Measurements from ENCODE around the gene G0S2. TPM values are rescaled to one million over a fixed set of nuclear protein-coding genes. Genes with fewer than 3 reads are reported as not detected.

Gene G0S2
- total and polyA plus RNA-seq, 10 of the 15 experiments (the other 5 are each of a cell fraction or from before 2014, with no cell fraction given): 0.07 to 0.51 (median 0.23) TPM

- peak; percentile 81 for TF ChIP-seq SKIL (IDR thresholded peaks at IDR 0.05; ENCODE audit: low read depth, poor library complexity, severe bottlenecking)
- TF ChIP-seq SMAD1 (IDR thresholded peaks at IDR 0.05; ENCODE audit: low read depth, partially characterized antibody): peak; percentile 34
- TF ChIP-seq IRF4 (IDR thresholded peaks at IDR 0.05; ENCODE audit: low read depth, low read length): peak; percentile 71
- no peak for TF ChIP-seq ZZZ3 (IDR thresholded peaks at IDR 0.05; ENCODE audit: control insufficient read depth, insufficient read length, low read depth)
- peak; percentile 80 for TF ChIP-seq BMI1 (IDR thresholded peaks at IDR 0.05; ENCODE audit: borderline replicate concordance)
- peak; percentile 67; the same call in 1 of the 2 replicates for TF ChIP-seq BACH1 (IDR thresholded peaks at IDR 0.05; ENCODE audit: borderline replicate concordance)
- peak; percentile 67 for TF ChIP-seq EED (IDR thresholded peaks at IDR 0.05; ENCODE audit: low read depth)
- peak; percentile 87 for TF ChIP-seq USF2 (IDR thresholded peaks at IDR 0.05; ENCODE audit: borderline replicate concordance, low read depth, low read length)
- no peak for TF ChIP-seq PAX8 (IDR thresholded peaks at IDR 0.05)
- TF ChIP-seq EP300 (IDR thresholded peaks at IDR 0.05; ENCODE audit: borderline replicate concordance in 1 of 2, control insufficient read depth in 1 of 2, low read depth in 2 of 2, low read length in 2 of 2): peak; percentile 90 to 95
- peak; percentile 92 for TF ChIP-seq ATF7 (IDR thresholded peaks at IDR 0.05; ENCODE audit: low read depth)
- TF ChIP-seq RELA (IDR thresholded peaks at IDR 0.05; ENCODE audit: borderline replicate concordance, partially characterized antibody): peak; percentile 95
- TF ChIP-seq HDGF (IDR thresholded peaks at IDR 0.05): peak; percentile 62; the same call in 1 of the 2 replicates
- TF ChIP-seq MLLT1 (IDR thresholded peaks at IDR 0.05): peak; percentile 35; the same call in 1 of the 2 replicates
These were observed 2.2 kb upstream of the G0S2 start (continued) for GRCh38 chr1:209672705-209673630.

Data from GM12878 (cell line).